PC-3 (cell line): ENCODE data around the gene PKN1. TPM values are rescaled to one million over a fixed set of nuclear protein-coding genes. Genes with fewer than 3 reads are reported as not detected.

Experiments used
- ATAC-seq: fragments of 200-7000 bp; cut with Tn5 transposase; 2 replicates; pipeline ENCODE4 v1.9.1; 2020; ENCODE audit warnings: mild to moderate bottlenecking, moderate library complexity
- BruUV-seq: library from RNA; stranded (reverse); fragments of 400-500 nt; replicated peaks from 2 replicates; lab custom pipeline; 2021; lab: Mats Ljungman, UMichigan
- CTCF ChIA-PET: fragments of 300-600 bp; sonication (Branson Sonifier 250); formaldehyde crosslinking; loops from one replicate; lab custom pipeline; 2022; ENCODE audit warnings: antibody characterized with exemption; lab: Charles Lee
- POLR2A ChIA-PET: fragments of 300-600 bp; sonication (Branson Sonifier 250); formaldehyde crosslinking; loops from one replicate; lab custom pipeline; 2022; ENCODE audit warnings: antibody characterized with exemption; ENCODE audit not compliant: unreplicated experiment; lab: Charles Lee
- DNase-seq: peaks from one replicate; pipeline ENCODE4 v3.0.0-alpha.2; 2015
- H2AFZ ChIP-seq: fragments of 300-600 bp; sonication (generic); 2 replicates; pipeline ENCODE4 v1.6.0; 2016; ENCODE audit warnings: antibody characterized with exemption, low read length
- H3F3A ChIP-seq: fragments of 300-600 bp; sonication (generic); one replicate; pipeline ENCODE4 v1.6.0; 2017; ENCODE audit warnings: antibody characterized with exemption, low read length, control low read depth, mild to moderate bottlenecking; ENCODE audit not compliant: unreplicated experiment
- H3K27ac ChIP-seq: fragments of 300-600 bp; sonication (generic); 2 replicates; pipeline ENCODE4 v1.5.1; 2016; ENCODE audit warnings: mild to moderate bottlenecking, low read length
- H3K27me3 ChIP-seq: fragments of 300-600 bp; sonication (generic); 2 replicates; pipeline ENCODE4 v1.6.1; 2016; ENCODE audit warnings: low read length, mixed read lengths
- H3K36me3 ChIP-seq: fragments of 300-600 bp; sonication (generic); 2 replicates; pipeline ENCODE4 v1.6.1; 2016; ENCODE audit warnings: low read depth, mixed run types, low read length, mixed read lengths
- H3K4me1 ChIP-seq: fragments of 300-600 bp; sonication (generic); 2 replicates; pipeline ENCODE4 v1.5.1; 2016; ENCODE audit warnings: low read length; ENCODE audit not compliant: insufficient read depth
- H3K4me2 ChIP-seq: fragments of 300-600 bp; sonication (generic); 2 replicates; pipeline ENCODE4 v1.6.0; 2016; ENCODE audit warnings: low read length
- H3K4me3 ChIP-seq: fragments of 300-600 bp; sonication (generic); 2 replicates; pipeline ENCODE4 v1.5.1; 2016; ENCODE audit warnings: mild to moderate bottlenecking, low read length, mixed read lengths
- H3K79me2 ChIP-seq: fragments of 300-600 bp; sonication (generic); 2 replicates; pipeline ENCODE4 v1.6.1; 2017; ENCODE audit warnings: low read length, mixed read lengths
- H3K9ac ChIP-seq: fragments of 300-600 bp; sonication (generic); 2 replicates; pipeline ENCODE4 v1.6.0; 2016; ENCODE audit warnings: mild to moderate bottlenecking, low read length
- H3K9me2 ChIP-seq: fragments of 300-600 bp; sonication (generic); replicated peaks from 2 replicates; pipeline ENCODE4 v1.6.1; 2016; ENCODE audit warnings: mixed run types, low read length, mixed read lengths
- H3K9me3 ChIP-seq: fragments of 300-600 bp; sonication (generic); 2 replicates; pipeline ENCODE4 v1.6.1; 2016; ENCODE audit warnings: low read length, mixed read lengths
- H4K20me1 ChIP-seq: fragments of 300-600 bp; sonication (generic); 2 replicates; pipeline ENCODE4 v1.6.1; 2016; ENCODE audit warnings: low read length, mixed read lengths
- EZH2 ChIP-seq: fragments of 300-600 bp; sonication (generic); IDR thresholded peaks from one replicate; pipeline ENCODE4 v1.6.1; 2017; ENCODE audit warnings: antibody characterized with exemption, mild to moderate bottlenecking, low read length; ENCODE audit not compliant: unreplicated experiment
- EZH2phosphoT487 ChIP-seq: fragments of 300-600 bp; sonication (generic); IDR thresholded peaks from 2 replicates; pipeline ENCODE4 v1.6.1; 2018; ENCODE audit warnings: mild to moderate bottlenecking, antibody characterized with exemption, low read length, borderline replicate concordance
- intact Hi-C: fragments of 100-400 bp; cut with micrococcal nuclease; formaldehyde crosslinking; loops from 2 replicates; pipeline ENCODE4 v1.9.0; 2023
- total RNA-seq: library from RNA; depleted of rRNA; stranded (reverse); fragments of >200 nt; gene quantifications from 2 replicates; pipeline ENCODE4 v1.2.3, GENCODE V29; 2014
- TF ChIP-seq, protein P1 (sequence below): fragments of 300-600 bp; sonication (generic); conservative IDR thresholded peaks from 2 replicates; pipeline ENCODE4 v1.5.1; 2017; ENCODE audit warnings: antibody characterized with exemption, low read depth, mild to moderate bottlenecking, low read length

The PKN1 gene
- total RNA-seq, 1 experiment from 2014 or later, result 186 TPM

DNA sequence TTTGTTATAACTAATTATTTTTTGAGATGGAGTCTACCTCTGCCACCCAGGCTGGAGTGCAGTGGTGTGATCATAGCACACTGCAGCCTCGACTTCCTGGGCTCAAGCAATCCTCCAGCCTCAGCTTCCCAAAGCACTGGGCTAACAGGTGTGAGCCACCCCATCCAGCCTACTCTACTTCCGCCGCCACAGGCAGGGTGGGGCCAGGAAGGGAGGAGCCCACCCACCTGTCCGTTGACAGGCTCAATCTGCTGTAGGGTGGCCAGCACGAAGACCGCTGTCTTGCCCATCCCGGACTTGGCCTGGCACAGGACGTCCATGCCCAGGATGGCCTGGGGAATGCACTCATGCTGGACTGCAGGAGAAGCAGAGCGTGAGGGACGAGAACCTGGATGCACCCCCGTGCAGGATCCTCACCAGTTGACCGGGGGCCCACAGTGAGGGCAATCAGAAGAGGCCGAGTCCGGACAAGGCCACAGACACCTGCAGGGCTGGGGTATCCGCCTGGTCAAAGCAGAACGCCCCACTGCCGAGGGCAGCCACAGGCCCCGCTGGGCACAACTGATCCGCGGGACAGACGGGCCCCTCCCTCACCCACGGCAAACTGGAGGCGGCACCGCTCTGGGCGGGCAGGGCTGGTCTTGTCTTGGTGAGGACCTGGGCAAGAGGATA is 20.6 kb upstream of the PKN1 start:
- intact Hi-C loops, result no loop called here
- Histone ChIP-seq H3K4me1 (peaks cover 16% of the 10 kb centered on the region), H3F3A (peaks cover 9% of the 10 kb centered on the region), H3K9ac (no peak overlapping the region), H2AFZ (no peak overlapping the region), H3K27ac (no peak overlapping the region), H3K4me2 (no peak overlapping the region), H3K9me2 (no peaks in the 10 kb centered on the region), H3K79me2 (peaks cover 66% of the 10 kb centered on the region), H3K36me3 (peaks cover 80% of the 10 kb centered on the region), H3K27me3 (no peaks in the 10 kb centered on the region), H3K4me3 (no peak overlapping the region), H3K9me3 (no peaks in the 10 kb centered on the region), H4K20me1 (peaks cover 69% of the 10 kb centered on the region)
- ATAC-seq, result no peak
- CTCF ChIA-PET, result no interaction called here
- no TSS peak for BruUV-seq
- POLR2A ChIA-PET, result no interaction called here
- TF ChIP-seq EZH2 (no peak), EZH2phosphoT487 (no peak)
- TF ChIP-seq, protein P1, sequence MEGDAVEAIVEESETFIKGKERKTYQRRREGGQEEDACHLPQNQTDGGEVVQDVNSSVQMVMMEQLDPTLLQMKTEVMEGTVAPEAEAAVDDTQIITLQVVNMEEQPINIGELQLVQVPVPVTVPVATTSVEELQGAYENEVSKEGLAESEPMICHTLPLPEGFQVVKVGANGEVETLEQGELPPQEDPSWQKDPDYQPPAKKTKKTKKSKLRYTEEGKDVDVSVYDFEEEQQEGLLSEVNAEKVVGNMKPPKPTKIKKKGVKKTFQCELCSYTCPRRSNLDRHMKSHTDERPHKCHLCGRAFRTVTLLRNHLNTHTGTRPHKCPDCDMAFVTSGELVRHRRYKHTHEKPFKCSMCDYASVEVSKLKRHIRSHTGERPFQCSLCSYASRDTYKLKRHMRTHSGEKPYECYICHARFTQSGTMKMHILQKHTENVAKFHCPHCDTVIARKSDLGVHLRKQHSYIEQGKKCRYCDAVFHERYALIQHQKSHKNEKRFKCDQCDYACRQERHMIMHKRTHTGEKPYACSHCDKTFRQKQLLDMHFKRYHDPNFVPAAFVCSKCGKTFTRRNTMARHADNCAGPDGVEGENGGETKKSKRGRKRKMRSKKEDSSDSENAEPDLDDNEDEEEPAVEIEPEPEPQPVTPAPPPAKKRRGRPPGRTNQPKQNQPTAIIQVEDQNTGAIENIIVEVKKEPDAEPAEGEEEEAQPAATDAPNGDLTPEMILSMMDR, result no peak
- DNase-seq, result no peak

- H3F3A ChIP-seq, result peaks cover 7% of the 10 kb centered on the region
- H3K4me2 ChIP-seq, result no peak overlapping the region
- TF ChIP-seq EZH2phosphoT487, result no peak
- TF ChIP-seq EZH2, result no peak
- TF ChIP-seq, protein P1, result no peak
- H4K20me1 ChIP-seq, result peaks cover 74% of the 10 kb centered on the region
- H3K9ac ChIP-seq, result no peak overlapping the region
- H2AFZ ChIP-seq, result no peak overlapping the region
- no peak overlapping the region for H3K27ac ChIP-seq
- no peak overlapping the region for H3K4me3 ChIP-seq
- DNase-seq (no peak), ATAC-seq (no peak)
- no peaks in the 10 kb centered on the region for H3K9me2 ChIP-seq
- H3K4me1 ChIP-seq, result peaks cover 18% of the 10 kb centered on the region
- intact Hi-C loops, result no loop called here
- CTCF ChIA-PET, result interaction anchor here (0.8 kb wide), 1 partner anchor 59 kb away, joined by 7 read pairs; no protein-coding TSS in a partner anchor
- H3K27me3 ChIP-seq, result no peaks in the 10 kb centered on the region
- no peaks in the 10 kb centered on the region for H3K9me3 ChIP-seq
- peaks cover 73% of the 10 kb centered on the region for H3K79me2 ChIP-seq
- BruUV-seq, result no TSS peak
- POLR2A ChIA-PET, result no interaction called here
- peaks cover 74% of the 10 kb centered on the region for H3K36me3 ChIP-seq
Observed at GRCh38 chr19:14412996-14413692, 20.0 kb upstream of the PKN1 start.
